GM06990 (cell line): ENCODE measurements around the gene CELF6.
A peak's percentile ranks its signal among the peaks of the same experiment; 100 is the strongest.
"Not testable (repeated sequence)": the region's sequence is repeated elsewhere in the genome, so short reads cannot be mapped to it uniquely, and the experiment has no call there.

ENCODE experiments used
- DNase-seq: peaks from one replicate; pipeline ENCODE4 v3.0.0-alpha.2; 2011; ENCODE audit not compliant: insufficient read length; ENCODE audit errors: extremely low read depth
- H3K27me3 ChIP-seq: replicated peaks from 2 replicates; pipeline ENCODE4 v1.6.0; 2011; ENCODE audit warnings: low read length; ENCODE audit not compliant: control insufficient read depth, insufficient read depth
- H3K36me3 ChIP-seq: 2 replicates; pipeline ENCODE4 v1.5.1; 2011; ENCODE audit warnings: low read length; ENCODE audit not compliant: control insufficient read depth, insufficient read depth
- H3K4me3 ChIP-seq: replicated peaks from 2 replicates; pipeline ENCODE4 v1.5.1; 2011; ENCODE audit warnings: low read depth, mild to moderate bottlenecking, control low read depth, low read length
- CTCF ChIP-seq: IDR thresholded peaks from 2 replicates; pipeline ENCODE4 v1.5.1; 2011; ENCODE audit warnings: low read length, control low read depth, mild to moderate bottlenecking, inconsistent platforms; ENCODE audit not compliant: insufficient read depth, poor library complexity, severe bottlenecking

Gene CELF6

GRCh38 chr15:72281713-72282112 lies 38.2 kb downstream of the CELF6 start:
- no peaks in the 10 kb centered on the region for H3K27me3 ChIP-seq
- no peaks in the 10 kb centered on the region for H3K36me3 ChIP-seq
- H3K4me3 ChIP-seq = no peak overlapping the region
- TF ChIP-seq CTCF = no peak
- peak; percentile 37 for DNase-seq

GRCh38 chr15:72280751-72281150 lies 39.2 kb downstream of the CELF6 start:
- Histone ChIP-seq H3K36me3 (no peaks in the 10 kb centered on the region), H3K27me3 (no peaks in the 10 kb centered on the region), H3K4me3 (no peak overlapping the region)
- no peak for DNase-seq
- TF ChIP-seq CTCF = no peak

GRCh38 chr15:72278737-72279136 lies 41.2 kb downstream of the CELF6 start:
- Histone ChIP-seq H3K4me3 (no peak overlapping the region), H3K27me3 (no peaks in the 10 kb centered on the region), H3K36me3 (no peaks in the 10 kb centered on the region)
- TF ChIP-seq CTCF = no peak
- DNase-seq = no peak

GRCh38 chr15:72276326-72276700 lies 43.6 kb downstream of the CELF6 start:
- no peaks in the 10 kb centered on the region for H3K27me3 ChIP-seq
- no peaks in the 10 kb centered on the region for H3K36me3 ChIP-seq
- DNase-seq = no peak
- no peak overlapping the region for H3K4me3 ChIP-seq
- no peak for TF ChIP-seq CTCF

- not testable (repeated sequence) for H3K4me3 ChIP-seq, H3K36me3 ChIP-seq, DNase-seq, H3K27me3 ChIP-seq
Observed at GRCh38 chr15:72275635-72276325, 44.2 kb downstream of the CELF6 start.

GRCh38 chr15:72272997-72273352 lies 47.0 kb downstream of the CELF6 start:
- Histone ChIP-seq H3K36me3 (no peaks in the 10 kb centered on the region), H3K4me3 (peak overlapping the region; percentile 96), H3K27me3 (no peaks in the 10 kb centered on the region)
- no peak for TF ChIP-seq CTCF
- DNase-seq = no peak
